ENCODE measurements around the gene ZFYVE21.

The ZFYVE21 gene

GRCh38 chr14:103716899-103717411 is 1.3 kb downstream of the ZFYVE21 start:
- H3K23ac ChIP-seq (ENCODE audit: low read length), result no peak overlapping the region
- H2BK5ac ChIP-seq (ENCODE audit: low read depth, low read length, poor library complexity), result no peak overlapping the region
- peaks cover 2 to 5% of the 10 kb centered on the region in 2 experiments for H3K36me3 ChIP-seq (ENCODE audit: control insufficient read depth in 1 of 2, insufficient read depth in 2 of 2, low read length in 2 of 2)
- H4K91ac ChIP-seq (ENCODE audit: low read depth, low read length), result no peak overlapping the region
- H3K4ac ChIP-seq (ENCODE audit: low read depth, low read length), result peak overlapping the region; percentile 73
- WGBS (ENCODE audit: extremely low coverage, insufficient coverage, insufficient read length), result no CpG with 5 or more reads among the region's 17 CpGs
- peak overlapping the region; percentile 92 for H3K4me2 ChIP-seq (ENCODE audit: low read length)
- H2AFZ ChIP-seq (ENCODE audit: insufficient read depth, low read length, poor library complexity), result no peak overlapping the region
- no peak overlapping the region for H3K27ac ChIP-seq (ENCODE audit: low read depth, low read length)
- peaks cover 14% of the 10 kb centered on the region for H3K79me2 ChIP-seq (ENCODE audit: control insufficient read depth, insufficient read depth, low read length, poor library complexity)
- H3K9ac ChIP-seq (ENCODE audit: low read length), result no peak overlapping the region
- H3K4me1 ChIP-seq (ENCODE audit: control insufficient read depth in 1 of 2, insufficient read depth in 2 of 2, low read length in 2 of 2), result peaks cover 7 to 16% of the 10 kb centered on the region in 2 experiments
- H2AK5ac ChIP-seq (ENCODE audit: low read length), result no peak overlapping the region
- H3K4me3 ChIP-seq (ENCODE audit: low read depth, low read length), result no peak overlapping the region
- H3K9me3 ChIP-seq (ENCODE audit: insufficient read depth, low read depth, low read length), result no peaks in the 10 kb centered on the region
- no peak overlapping the region for H3K14ac ChIP-seq (ENCODE audit: low read length)
- H3K79me1 ChIP-seq (ENCODE audit: low read length), result peaks cover 5% of the 10 kb centered on the region
- H2BK12ac ChIP-seq (ENCODE audit: low read length), result no peak overlapping the region
- H3K27me3 ChIP-seq (ENCODE audit: insufficient read depth, low read length), result no peaks in the 10 kb centered on the region
- no peak for DNase-seq
- H4K12ac ChIP-seq (ENCODE audit: low read depth, low read length), result no peak overlapping the region
- H4K8ac ChIP-seq (ENCODE audit: low read depth, low read length), result no peak overlapping the region
- H3K18ac ChIP-seq (ENCODE audit: low read length), result no peak overlapping the region
- no peak overlapping the region for H2BK120ac ChIP-seq (ENCODE audit: insufficient read depth, low read length, poor library complexity)

- Histone ChIP-seq H2BK5ac (ENCODE audit: low read depth, low read length, poor library complexity) (no peak overlapping the region), H2BK12ac (ENCODE audit: low read length) (no peak overlapping the region), H3K79me1 (ENCODE audit: low read length) (peaks cover 5% of the 10 kb centered on the region), H3K79me2 (ENCODE audit: control insufficient read depth, insufficient read depth, low read length, poor library complexity) (peaks cover 14% of the 10 kb centered on the region), H3K9ac (ENCODE audit: low read length) (no peak overlapping the region), H3K4me1 (ENCODE audit: control insufficient read depth in 1 of 2, insufficient read depth in 2 of 2, low read length in 2 of 2) (peaks cover 3 to 6% of the 10 kb centered on the region in 2 experiments), H3K27me3 (ENCODE audit: insufficient read depth, low read length) (no peaks in the 10 kb centered on the region), H2AK5ac (ENCODE audit: low read length) (no peak overlapping the region), H3K4me3 (ENCODE audit: low read depth, low read length) (no peak overlapping the region), H4K12ac (ENCODE audit: low read depth, low read length) (no peak overlapping the region), H3K18ac (ENCODE audit: low read length) (no peak overlapping the region), H3K14ac (ENCODE audit: low read length) (no peak overlapping the region), H3K9me3 (ENCODE audit: insufficient read depth, low read depth, low read length) (no peaks in the 10 kb centered on the region), H3K23ac (ENCODE audit: low read length) (no peak overlapping the region), H2BK120ac (ENCODE audit: insufficient read depth, low read length, poor library complexity) (no peak overlapping the region), H4K8ac (ENCODE audit: low read depth, low read length) (no peak overlapping the region), H3K4me2 (ENCODE audit: low read length) (no peak overlapping the region), H2AFZ (ENCODE audit: insufficient read depth, low read length, poor library complexity) (no peak overlapping the region), H3K27ac (ENCODE audit: low read depth, low read length) (no peak overlapping the region), H4K91ac (ENCODE audit: low read depth, low read length) (no peak overlapping the region), H3K36me3 (ENCODE audit: control insufficient read depth in 1 of 2, insufficient read depth in 2 of 2, low read length in 2 of 2) (peaks cover 0 to 7% of the 10 kb centered on the region in 2 experiments), H3K4ac (ENCODE audit: low read depth, low read length) (no peak overlapping the region)
- DNase-seq, result no peak
- no CpG with 5 or more reads among the region's 16 CpGs for WGBS (ENCODE audit: extremely low coverage, insufficient coverage, insufficient read length)
Measured at GRCh38 chr14:103718572-103718971, 3.0 kb downstream of the ZFYVE21 start.

- Histone ChIP-seq H3K27me3 (ENCODE audit: insufficient read depth, low read length) (no peaks in the 10 kb centered on the region), H3K23ac (ENCODE audit: low read length) (no peak overlapping the region), H3K4me2 (ENCODE audit: low read length) (no peak overlapping the region), H2AK5ac (ENCODE audit: low read length) (no peak overlapping the region), H4K12ac (ENCODE audit: low read depth, low read length) (no peak overlapping the region), H3K14ac (ENCODE audit: low read length) (no peak overlapping the region), H3K27ac (ENCODE audit: low read depth, low read length) (no peak overlapping the region), H3K79me1 (ENCODE audit: low read length) (peaks cover 5% of the 10 kb centered on the region), H3K79me2 (ENCODE audit: control insufficient read depth, insufficient read depth, low read length, poor library complexity) (peaks cover 15% of the 10 kb centered on the region), H4K91ac (ENCODE audit: low read depth, low read length) (no peak overlapping the region), H3K4me3 (ENCODE audit: low read depth, low read length) (no peak overlapping the region), H4K8ac (ENCODE audit: low read depth, low read length) (no peak overlapping the region), H2BK5ac (ENCODE audit: low read depth, low read length, poor library complexity) (no peak overlapping the region), H2BK120ac (ENCODE audit: insufficient read depth, low read length, poor library complexity) (no peak overlapping the region), H2BK12ac (ENCODE audit: low read length) (no peak overlapping the region), H3K9ac (ENCODE audit: low read length) (no peak overlapping the region), H3K4me1 (ENCODE audit: control insufficient read depth in 1 of 2, insufficient read depth in 2 of 2, low read length in 2 of 2) (peaks cover 2 to 3% of the 10 kb centered on the region in 2 experiments), H3K9me3 (ENCODE audit: insufficient read depth, low read depth, low read length) (no peaks in the 10 kb centered on the region), H3K18ac (ENCODE audit: low read length) (no peak overlapping the region), H3K4ac (ENCODE audit: low read depth, low read length) (no peak overlapping the region), H3K36me3 (ENCODE audit: control insufficient read depth in 1 of 2, insufficient read depth in 2 of 2, low read length in 2 of 2) (peaks cover 2 to 11% of the 10 kb centered on the region in 2 experiments), H2AFZ (ENCODE audit: insufficient read depth, low read length, poor library complexity) (no peak overlapping the region)
- no peak for DNase-seq
- WGBS (ENCODE audit: extremely low coverage, insufficient coverage, insufficient read length), result no CpG with 5 or more reads among the region's 8 CpGs
Measured at GRCh38 chr14:103719751-103720150, 4.1 kb downstream of the ZFYVE21 start.

GRCh38 chr14:103721334-103722120 is 5.9 kb downstream of the ZFYVE21 start:
- Histone ChIP-seq H3K79me2 (ENCODE audit: control insufficient read depth, insufficient read depth, low read length, poor library complexity) (peaks cover 6% of the 10 kb centered on the region), H2BK5ac (ENCODE audit: low read depth, low read length, poor library complexity) (no peak overlapping the region), H3K9ac (ENCODE audit: low read length) (no peak overlapping the region), H4K12ac (ENCODE audit: low read depth, low read length) (no peak overlapping the region), H2BK120ac (ENCODE audit: insufficient read depth, low read length, poor library complexity) (no peak overlapping the region), H2AK5ac (ENCODE audit: low read length) (no peak overlapping the region), H3K9me3 (ENCODE audit: insufficient read depth, low read depth, low read length) (no peaks in the 10 kb centered on the region), H3K4ac (ENCODE audit: low read depth, low read length) (peak overlapping the region; percentile 44), H3K27ac (ENCODE audit: low read depth, low read length) (no peak overlapping the region), H3K14ac (ENCODE audit: low read length) (no peak overlapping the region), H4K8ac (ENCODE audit: low read depth, low read length) (no peak overlapping the region), H3K4me3 (ENCODE audit: low read depth, low read length) (no peak overlapping the region), H3K4me1 (ENCODE audit: control insufficient read depth in 1 of 2, insufficient read depth in 2 of 2, low read length in 2 of 2) (peaks cover 1 to 2% of the 10 kb centered on the region in 2 experiments), H3K36me3 (ENCODE audit: control insufficient read depth in 1 of 2, insufficient read depth in 2 of 2, low read length in 2 of 2) (peaks cover 7 to 20% of the 10 kb centered on the region in 2 experiments), H3K18ac (ENCODE audit: low read length) (no peak overlapping the region), H4K91ac (ENCODE audit: low read depth, low read length) (no peak overlapping the region), H2AFZ (ENCODE audit: insufficient read depth, low read length, poor library complexity) (no peak overlapping the region), H2BK12ac (ENCODE audit: low read length) (no peak overlapping the region), H3K23ac (ENCODE audit: low read length) (no peak overlapping the region), H3K4me2 (ENCODE audit: low read length) (no peak overlapping the region), H3K27me3 (ENCODE audit: insufficient read depth, low read length) (no peaks in the 10 kb centered on the region), H3K79me1 (ENCODE audit: low read length) (no peaks in the 10 kb centered on the region)
- DNase-seq, result peak; percentile 78 to 91
- no CpG with 5 or more reads among the region's 26 CpGs for WGBS (ENCODE audit: extremely low coverage, insufficient coverage, insufficient read length)
